ENCODE measurements around the gene IFT81. TPM values are rescaled to one million over a fixed set of nuclear protein-coding genes. Genes with fewer than 3 reads are reported as not detected.

IFT81 gene
- total RNA-seq, 1 experiment from 2014 or later: 9.0 TPM

DNA sequence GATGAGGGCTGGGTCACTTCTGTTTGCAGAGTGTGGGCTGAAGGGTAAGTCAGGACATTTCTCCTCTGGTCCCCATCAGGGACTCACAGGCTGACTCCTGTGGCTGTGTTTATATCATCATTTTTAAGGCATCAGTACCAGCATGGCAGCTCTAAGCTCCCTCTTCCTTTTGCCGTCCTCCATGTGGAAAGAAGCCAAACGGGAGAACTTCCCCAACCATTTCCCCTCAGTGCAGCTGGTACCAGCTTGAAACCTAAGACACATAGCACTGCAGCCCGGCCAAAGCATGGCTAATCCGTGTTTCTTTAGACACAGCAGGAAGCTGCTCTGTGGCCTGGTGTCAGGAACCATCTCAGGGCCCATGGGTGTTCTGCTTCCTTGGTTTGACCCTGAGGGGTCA, 124.9 kb downstream of the IFT81 start:
- TF ChIP-seq POLR2A (IDR thresholded peaks at IDR 0.05; ENCODE audit: borderline replicate concordance, extremely low read depth, insufficient read depth, insufficient read length) (no peak), EGR1 (IDR thresholded peaks at IDR 0.05; ENCODE audit: low read depth) (no peak), ZNF274 (IDR thresholded peaks at IDR 0.05; ENCODE audit: low read depth, low read length) (no peak), SIN3A (IDR thresholded peaks at IDR 0.05; ENCODE audit: low read depth) (no peak), ATF3 (IDR thresholded peaks at IDR 0.05) (no peak), FOSL1 (IDR thresholded peaks at IDR 0.05; ENCODE audit: low read depth) (no peak), POLR2AphosphoS5 (IDR thresholded peaks at IDR 0.05; ENCODE audit: low read depth, low read length) (no peak), ELF1 (IDR thresholded peaks at IDR 0.05; ENCODE audit: borderline replicate concordance, low read depth) (no peak), SP1 (IDR thresholded peaks at IDR 0.05; ENCODE audit: low read depth) (no peak), JUND (IDR thresholded peaks at IDR 0.05) (no peak), EZH2 (IDR thresholded peaks at IDR 0.05) (no peak), CEBPB (IDR thresholded peaks at IDR 0.05; ENCODE audit: low read depth) (no peak), YY1 (IDR thresholded peaks at IDR 0.05; ENCODE audit: extremely low read depth, insufficient replicate concordance, low read depth, low read length) (no peak), SRF (IDR thresholded peaks at IDR 0.05; ENCODE audit: low read depth) (no peak), RAD21 (IDR thresholded peaks at IDR 0.05; ENCODE audit: low read depth) (no peak), TCF7L2 (IDR thresholded peaks at IDR 0.05; ENCODE audit: borderline replicate concordance, extremely low read depth, insufficient read depth, insufficient read length) (no peak)
- TF ChIP-seq, protein P1, sequence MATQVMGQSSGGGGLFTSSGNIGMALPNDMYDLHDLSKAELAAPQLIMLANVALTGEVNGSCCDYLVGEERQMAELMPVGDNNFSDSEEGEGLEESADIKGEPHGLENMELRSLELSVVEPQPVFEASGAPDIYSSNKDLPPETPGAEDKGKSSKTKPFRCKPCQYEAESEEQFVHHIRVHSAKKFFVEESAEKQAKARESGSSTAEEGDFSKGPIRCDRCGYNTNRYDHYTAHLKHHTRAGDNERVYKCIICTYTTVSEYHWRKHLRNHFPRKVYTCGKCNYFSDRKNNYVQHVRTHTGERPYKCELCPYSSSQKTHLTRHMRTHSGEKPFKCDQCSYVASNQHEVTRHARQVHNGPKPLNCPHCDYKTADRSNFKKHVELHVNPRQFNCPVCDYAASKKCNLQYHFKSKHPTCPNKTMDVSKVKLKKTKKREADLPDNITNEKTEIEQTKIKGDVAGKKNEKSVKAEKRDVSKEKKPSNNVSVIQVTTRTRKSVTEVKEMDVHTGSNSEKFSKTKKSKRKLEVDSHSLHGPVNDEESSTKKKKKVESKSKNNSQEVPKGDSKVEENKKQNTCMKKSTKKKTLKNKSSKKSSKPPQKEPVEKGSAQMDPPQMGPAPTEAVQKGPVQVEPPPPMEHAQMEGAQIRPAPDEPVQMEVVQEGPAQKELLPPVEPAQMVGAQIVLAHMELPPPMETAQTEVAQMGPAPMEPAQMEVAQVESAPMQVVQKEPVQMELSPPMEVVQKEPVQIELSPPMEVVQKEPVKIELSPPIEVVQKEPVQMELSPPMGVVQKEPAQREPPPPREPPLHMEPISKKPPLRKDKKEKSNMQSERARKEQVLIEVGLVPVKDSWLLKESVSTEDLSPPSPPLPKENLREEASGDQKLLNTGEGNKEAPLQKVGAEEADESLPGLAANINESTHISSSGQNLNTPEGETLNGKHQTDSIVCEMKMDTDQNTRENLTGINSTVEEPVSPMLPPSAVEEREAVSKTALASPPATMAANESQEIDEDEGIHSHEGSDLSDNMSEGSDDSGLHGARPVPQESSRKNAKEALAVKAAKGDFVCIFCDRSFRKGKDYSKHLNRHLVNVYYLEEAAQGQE (IDR thresholded peaks at IDR 0.05; ENCODE audit: low read depth): no peak
- TF ChIP-seq, protein P2, sequence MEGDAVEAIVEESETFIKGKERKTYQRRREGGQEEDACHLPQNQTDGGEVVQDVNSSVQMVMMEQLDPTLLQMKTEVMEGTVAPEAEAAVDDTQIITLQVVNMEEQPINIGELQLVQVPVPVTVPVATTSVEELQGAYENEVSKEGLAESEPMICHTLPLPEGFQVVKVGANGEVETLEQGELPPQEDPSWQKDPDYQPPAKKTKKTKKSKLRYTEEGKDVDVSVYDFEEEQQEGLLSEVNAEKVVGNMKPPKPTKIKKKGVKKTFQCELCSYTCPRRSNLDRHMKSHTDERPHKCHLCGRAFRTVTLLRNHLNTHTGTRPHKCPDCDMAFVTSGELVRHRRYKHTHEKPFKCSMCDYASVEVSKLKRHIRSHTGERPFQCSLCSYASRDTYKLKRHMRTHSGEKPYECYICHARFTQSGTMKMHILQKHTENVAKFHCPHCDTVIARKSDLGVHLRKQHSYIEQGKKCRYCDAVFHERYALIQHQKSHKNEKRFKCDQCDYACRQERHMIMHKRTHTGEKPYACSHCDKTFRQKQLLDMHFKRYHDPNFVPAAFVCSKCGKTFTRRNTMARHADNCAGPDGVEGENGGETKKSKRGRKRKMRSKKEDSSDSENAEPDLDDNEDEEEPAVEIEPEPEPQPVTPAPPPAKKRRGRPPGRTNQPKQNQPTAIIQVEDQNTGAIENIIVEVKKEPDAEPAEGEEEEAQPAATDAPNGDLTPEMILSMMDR (IDR thresholded peaks at IDR 0.05 in 2 of 3, conservative IDR thresholded peaks at IDR 0.05 in 1 of 3; ENCODE audit: borderline replicate concordance in 1 of 3, insufficient read depth in 1 of 3, low read depth in 2 of 3, low read length in 2 of 3): no peak
- TF ChIP-seq, protein P3, sequence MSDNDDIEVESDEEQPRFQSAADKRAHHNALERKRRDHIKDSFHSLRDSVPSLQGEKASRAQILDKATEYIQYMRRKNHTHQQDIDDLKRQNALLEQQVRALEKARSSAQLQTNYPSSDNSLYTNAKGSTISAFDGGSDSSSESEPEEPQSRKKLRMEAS (IDR thresholded peaks at IDR 0.05): no peak
- no peak overlapping the region for H3K27ac ChIP-seq (ENCODE audit: low read depth, low read length)
- DNase-seq (ENCODE audit: low read depth, low spot score): no peak
- no peak overlapping the region for H2AFZ ChIP-seq (ENCODE audit: low read depth, low read length, poor library complexity, severe bottlenecking)
- H3K4me1 ChIP-seq (ENCODE audit: control insufficient read depth in 1 of 2, insufficient read depth in 2 of 2, low read length in 2 of 2): peaks cover 23 to 37% of the 10 kb centered on the region in 2 experiments
- no peaks in the 10 kb centered on the region for H4K20me1 ChIP-seq (ENCODE audit: insufficient read depth)
- no peak overlapping the region for H3K9ac ChIP-seq (ENCODE audit: low read length)
- CTCF ChIA-PET: no interaction called here
- ATAC-seq: no peak
- no peaks in the 10 kb centered on the region for H3K9me3 ChIP-seq (ENCODE audit: control insufficient read depth in 1 of 2, insufficient read depth in 1 of 2, low read depth in 1 of 2, low read length in 2 of 2)
- RAD21 ChIA-PET (ENCODE audit: low non-redundant PET in 1 of 2, low total read pairs in 2 of 2, uncharacterized antibody in 2 of 2, unreplicated experiment in 2 of 2): no interaction called here
- POLR2A ChIA-PET: no interaction called here
- H3K36me3 ChIP-seq (ENCODE audit: control insufficient read depth in 1 of 2, insufficient read depth in 2 of 2, low read length in 2 of 2): no peaks in the 10 kb centered on the region
- no peak overlapping the region for H3K4me3 ChIP-seq (replicated peaks in 1 of 2; ENCODE audit: low read depth in 1 of 2, low read length in 2 of 2)
- H3K4me2 ChIP-seq (ENCODE audit: low read length): no peak overlapping the region
- no peaks in the 10 kb centered on the region for H3K79me2 ChIP-seq (ENCODE audit: insufficient read depth, low read length)
- no peaks in the 10 kb centered on the region for H3K9me2 ChIP-seq (ENCODE audit: insufficient read depth)
- no peaks in the 10 kb centered on the region for H3K27me3 ChIP-seq (ENCODE audit: insufficient read depth, low read length)
- BruUV-seq (replicated peaks): no TSS peak
- intact Hi-C loops (cut with micrococcal nuclease): no loop called here

Measured in HCT116 (cell line).